ENCODE measurements around the gene HRH1.

DNA sequence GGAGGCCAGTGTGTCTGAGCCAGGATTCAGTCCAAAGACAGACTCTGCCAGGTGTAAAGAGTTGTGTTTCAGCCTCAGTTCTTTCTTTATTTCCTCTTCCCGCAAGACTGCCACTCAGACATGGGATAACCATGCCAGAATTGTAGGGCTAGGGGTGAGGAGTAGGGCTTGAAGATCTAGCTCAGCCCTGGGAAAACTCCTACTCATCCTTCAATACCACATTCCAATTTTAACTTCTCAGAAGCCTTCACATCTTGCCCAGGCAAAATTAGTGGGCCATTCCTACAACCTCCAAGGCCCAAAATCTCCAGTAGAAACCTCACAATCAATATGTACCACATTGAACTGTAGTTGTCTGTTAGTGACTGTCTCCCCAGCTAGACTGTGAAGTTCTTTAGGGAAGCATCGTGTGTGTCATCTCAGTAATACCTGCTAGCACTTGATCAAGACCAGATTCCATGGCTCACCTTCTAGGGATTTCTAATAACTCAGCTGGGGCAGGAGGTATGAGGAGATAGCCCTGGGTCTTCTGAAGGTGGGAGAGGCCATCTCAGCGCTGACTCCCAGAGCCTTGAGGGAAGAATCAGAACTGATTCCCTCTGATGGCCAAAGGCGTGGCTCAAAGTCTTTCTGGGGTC is 19.7 kb downstream of the HRH1 start:
- TF ChIP-seq, protein P1, sequence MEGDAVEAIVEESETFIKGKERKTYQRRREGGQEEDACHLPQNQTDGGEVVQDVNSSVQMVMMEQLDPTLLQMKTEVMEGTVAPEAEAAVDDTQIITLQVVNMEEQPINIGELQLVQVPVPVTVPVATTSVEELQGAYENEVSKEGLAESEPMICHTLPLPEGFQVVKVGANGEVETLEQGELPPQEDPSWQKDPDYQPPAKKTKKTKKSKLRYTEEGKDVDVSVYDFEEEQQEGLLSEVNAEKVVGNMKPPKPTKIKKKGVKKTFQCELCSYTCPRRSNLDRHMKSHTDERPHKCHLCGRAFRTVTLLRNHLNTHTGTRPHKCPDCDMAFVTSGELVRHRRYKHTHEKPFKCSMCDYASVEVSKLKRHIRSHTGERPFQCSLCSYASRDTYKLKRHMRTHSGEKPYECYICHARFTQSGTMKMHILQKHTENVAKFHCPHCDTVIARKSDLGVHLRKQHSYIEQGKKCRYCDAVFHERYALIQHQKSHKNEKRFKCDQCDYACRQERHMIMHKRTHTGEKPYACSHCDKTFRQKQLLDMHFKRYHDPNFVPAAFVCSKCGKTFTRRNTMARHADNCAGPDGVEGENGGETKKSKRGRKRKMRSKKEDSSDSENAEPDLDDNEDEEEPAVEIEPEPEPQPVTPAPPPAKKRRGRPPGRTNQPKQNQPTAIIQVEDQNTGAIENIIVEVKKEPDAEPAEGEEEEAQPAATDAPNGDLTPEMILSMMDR (IDR thresholded peaks at IDR 0.05) = no peak
- TF ChIP-seq POLR2A (IDR thresholded peaks at IDR 0.05) = no peak
